GM06990 (cell line): ENCODE results near the gene TEKT3.

Experiments
- DNase-seq: peaks from one replicate; pipeline ENCODE4 v3.0.0-alpha.2; 2011; ENCODE audit not compliant: insufficient read length; ENCODE audit errors: extremely low read depth
- H3K27me3 ChIP-seq: replicated peaks from 2 replicates; pipeline ENCODE4 v1.6.0; 2011; ENCODE audit warnings: low read length; ENCODE audit not compliant: control insufficient read depth, insufficient read depth
- H3K36me3 ChIP-seq: 2 replicates; pipeline ENCODE4 v1.5.1; 2011; ENCODE audit warnings: low read length; ENCODE audit not compliant: control insufficient read depth, insufficient read depth
- H3K4me3 ChIP-seq: replicated peaks from 2 replicates; pipeline ENCODE4 v1.5.1; 2011; ENCODE audit warnings: low read depth, mild to moderate bottlenecking, control low read depth, low read length
- CTCF ChIP-seq: IDR thresholded peaks from 2 replicates; pipeline ENCODE4 v1.5.1; 2011; ENCODE audit warnings: low read length, control low read depth, mild to moderate bottlenecking, inconsistent platforms; ENCODE audit not compliant: insufficient read depth, poor library complexity, severe bottlenecking

The TEKT3 gene

GRCh38 chr17:15340966-15341365, 431 bp downstream of the TEKT3 start:
- no peak for DNase-seq
- H3K36me3 ChIP-seq = no peaks in the 10 kb centered on the region
- no peak overlapping the region for H3K4me3 ChIP-seq
- no peaks in the 10 kb centered on the region for H3K27me3 ChIP-seq
- TF ChIP-seq CTCF = no peak

GRCh38 chr17:15335446-15335845, 6.0 kb downstream of the TEKT3 start:
- no peak for TF ChIP-seq CTCF
- Histone ChIP-seq H3K27me3 (no peaks in the 10 kb centered on the region), H3K4me3 (no peak overlapping the region), H3K36me3 (no peaks in the 10 kb centered on the region)
- no peak for DNase-seq

GRCh38 chr17:15334266-15334665, 7.1 kb downstream of the TEKT3 start:
- no peak overlapping the region for H3K4me3 ChIP-seq
- no peak for DNase-seq
- TF ChIP-seq CTCF = no peak

GRCh38 chr17:15332338-15332737, 9.1 kb downstream of the TEKT3 start:
- DNase-seq = no peak
- H3K36me3 ChIP-seq = no peaks in the 10 kb centered on the region
- TF ChIP-seq CTCF = no peak
- H3K27me3 ChIP-seq = no peaks in the 10 kb centered on the region
- no peak overlapping the region for H3K4me3 ChIP-seq

More at GRCh38 chr17:15334266-15334665, 7.1 kb downstream of the TEKT3 start:
- Histone ChIP-seq H3K36me3 (no peaks in the 10 kb centered on the region), H3K27me3 (no peaks in the 10 kb centered on the region)

- H3K27me3 ChIP-seq = no peaks in the 10 kb centered on the region
- no peak for DNase-seq
- H3K4me3 ChIP-seq = no peak overlapping the region
- no peaks in the 10 kb centered on the region for H3K36me3 ChIP-seq
- no peak for TF ChIP-seq CTCF
Measured at GRCh38 chr17:15323131-15323530, 18.3 kb downstream of the TEKT3 start.

GRCh38 chr17:15321556-15322251, 19.7 kb downstream of the TEKT3 start:
- H3K36me3 ChIP-seq = no peaks in the 10 kb centered on the region
- H3K27me3 ChIP-seq = no peaks in the 10 kb centered on the region
- TF ChIP-seq CTCF = no peak
- H3K4me3 ChIP-seq = no peak overlapping the region
- DNase-seq = no peak
